ENCODE measurements around the gene LDB1. TPM values are rescaled to one million over a fixed set of nuclear protein-coding genes. Genes with fewer than 3 reads are reported as not detected.

LDB1 gene
- total RNA-seq, 1 experiment from 2014 or later = 87.6 TPM

GRCh38 chr10:102096449-102096848 is 23.7 kb downstream of the LDB1 start:
- intact Hi-C loops (cut with micrococcal nuclease; ENCODE audit: unreplicated experiment) (no loop called here), in situ Hi-C loops (cut with HindIII; ENCODE audit: low pct_unique_long_range_greater_than_20kb, low sequenced_read_pairs) (no loop called here)
- no peak for ATAC-seq
- DNase-seq (ENCODE audit: low read depth, low spot score) = no peak
- TF ChIP-seq POLR2AphosphoS5 (IDR thresholded peaks at IDR 0.05; ENCODE audit: low read depth, low read length) (no peak), TCF7L2 (IDR thresholded peaks at IDR 0.05; ENCODE audit: low read depth, low read length) (no peak), REST (IDR thresholded peaks at IDR 0.05; ENCODE audit: insufficient read depth in 1 of 2, low read depth in 2 of 2, low read length in 1 of 2) (no peak), SIN3A (IDR thresholded peaks at IDR 0.05; ENCODE audit: borderline replicate concordance, insufficient read depth, low read depth, low read length) (no peak)
- TF ChIP-seq, protein P1, sequence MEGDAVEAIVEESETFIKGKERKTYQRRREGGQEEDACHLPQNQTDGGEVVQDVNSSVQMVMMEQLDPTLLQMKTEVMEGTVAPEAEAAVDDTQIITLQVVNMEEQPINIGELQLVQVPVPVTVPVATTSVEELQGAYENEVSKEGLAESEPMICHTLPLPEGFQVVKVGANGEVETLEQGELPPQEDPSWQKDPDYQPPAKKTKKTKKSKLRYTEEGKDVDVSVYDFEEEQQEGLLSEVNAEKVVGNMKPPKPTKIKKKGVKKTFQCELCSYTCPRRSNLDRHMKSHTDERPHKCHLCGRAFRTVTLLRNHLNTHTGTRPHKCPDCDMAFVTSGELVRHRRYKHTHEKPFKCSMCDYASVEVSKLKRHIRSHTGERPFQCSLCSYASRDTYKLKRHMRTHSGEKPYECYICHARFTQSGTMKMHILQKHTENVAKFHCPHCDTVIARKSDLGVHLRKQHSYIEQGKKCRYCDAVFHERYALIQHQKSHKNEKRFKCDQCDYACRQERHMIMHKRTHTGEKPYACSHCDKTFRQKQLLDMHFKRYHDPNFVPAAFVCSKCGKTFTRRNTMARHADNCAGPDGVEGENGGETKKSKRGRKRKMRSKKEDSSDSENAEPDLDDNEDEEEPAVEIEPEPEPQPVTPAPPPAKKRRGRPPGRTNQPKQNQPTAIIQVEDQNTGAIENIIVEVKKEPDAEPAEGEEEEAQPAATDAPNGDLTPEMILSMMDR (IDR thresholded peaks at IDR 0.05) = no peak
- H3K27me3 ChIP-seq (ENCODE audit: control insufficient read depth, insufficient read depth, low read length) = no peaks in the 10 kb centered on the region
- no peaks in the 10 kb centered on the region for H3K9me3 ChIP-seq (ENCODE audit: control insufficient read depth, insufficient read depth, low read depth, low read length)
- no peak overlapping the region for H3K27ac ChIP-seq (ENCODE audit: low read length)
- no peaks in the 10 kb centered on the region for H3K36me3 ChIP-seq (ENCODE audit: control insufficient read depth, insufficient read depth, low read length)
- no TSS peak for BruUV-seq (replicated peaks)
- ChIA-PET CTCF (no interaction called here), POLR2A (interaction anchor here (0.7 kb wide), 1 partner anchor 252 kb away, joined by 6 read pairs; no protein-coding TSS in a partner anchor)
- H3K4me1 ChIP-seq (ENCODE audit: control insufficient read depth, insufficient read depth, low read length) = no peaks in the 10 kb centered on the region
- no peak overlapping the region for H3K4me3 ChIP-seq (ENCODE audit: low read depth in 2 of 2, low read length in 2 of 2)

GRCh38 chr10:102090772-102091171 is 29.4 kb downstream of the LDB1 start:
- in situ Hi-C loops (cut with HindIII; ENCODE audit: low pct_unique_long_range_greater_than_20kb, low sequenced_read_pairs) = no loop called here
- Histone ChIP-seq H3K4me1 (ENCODE audit: control insufficient read depth, insufficient read depth, low read length) (no peaks in the 10 kb centered on the region), H3K27me3 (ENCODE audit: control insufficient read depth, insufficient read depth, low read length) (no peaks in the 10 kb centered on the region), H3K4me3 (ENCODE audit: low read depth in 2 of 2, low read length in 2 of 2) (no peak overlapping the region), H3K36me3 (ENCODE audit: control insufficient read depth, insufficient read depth, low read length) (no peaks in the 10 kb centered on the region), H3K27ac (ENCODE audit: low read length) (no peak overlapping the region), H3K9me3 (ENCODE audit: control insufficient read depth, insufficient read depth, low read depth, low read length) (no peaks in the 10 kb centered on the region)
- CTCF ChIA-PET = no interaction called here
- POLR2A ChIA-PET = no interaction called here
- intact Hi-C loops (cut with micrococcal nuclease; ENCODE audit: unreplicated experiment) = no loop called here
- DNase-seq (ENCODE audit: low read depth, low spot score) (no peak), ATAC-seq (no peak)
- TF ChIP-seq REST (IDR thresholded peaks at IDR 0.05; ENCODE audit: insufficient read depth in 1 of 2, low read depth in 2 of 2, low read length in 1 of 2) = no peak
- TF ChIP-seq POLR2AphosphoS5 (IDR thresholded peaks at IDR 0.05; ENCODE audit: low read depth, low read length) = no peak
- no peak for TF ChIP-seq SIN3A (IDR thresholded peaks at IDR 0.05; ENCODE audit: borderline replicate concordance, insufficient read depth, low read depth, low read length)
- TF ChIP-seq TCF7L2 (IDR thresholded peaks at IDR 0.05; ENCODE audit: low read depth, low read length) = no peak
- TF ChIP-seq, protein P1 (IDR thresholded peaks at IDR 0.05) = no peak
- no TSS peak for BruUV-seq (replicated peaks)

Data from Panc1 (cell line).